Stimulated activated CD8-positive, alpha-beta memory T cell treated with anti-CD3 and anti-CD28 coated beads, Interleukin-2, amount 100 ng/mL, for 48 hours (primary cell): ENCODE data around the gene MRPL28.
"Not testable (repeated sequence)": the region's sequence is repeated elsewhere in the genome, so short reads cannot be mapped to it uniquely, and the experiment has no call there.

ENCODE experiments used
- DNase-seq, 2 donors: peaks; one replicate each; pipeline ENCODE4 v3.0.0-alpha.2; 2020; ENCODE audit warnings: low read depth in 2 of 2

MRPL28 gene

DNA sequence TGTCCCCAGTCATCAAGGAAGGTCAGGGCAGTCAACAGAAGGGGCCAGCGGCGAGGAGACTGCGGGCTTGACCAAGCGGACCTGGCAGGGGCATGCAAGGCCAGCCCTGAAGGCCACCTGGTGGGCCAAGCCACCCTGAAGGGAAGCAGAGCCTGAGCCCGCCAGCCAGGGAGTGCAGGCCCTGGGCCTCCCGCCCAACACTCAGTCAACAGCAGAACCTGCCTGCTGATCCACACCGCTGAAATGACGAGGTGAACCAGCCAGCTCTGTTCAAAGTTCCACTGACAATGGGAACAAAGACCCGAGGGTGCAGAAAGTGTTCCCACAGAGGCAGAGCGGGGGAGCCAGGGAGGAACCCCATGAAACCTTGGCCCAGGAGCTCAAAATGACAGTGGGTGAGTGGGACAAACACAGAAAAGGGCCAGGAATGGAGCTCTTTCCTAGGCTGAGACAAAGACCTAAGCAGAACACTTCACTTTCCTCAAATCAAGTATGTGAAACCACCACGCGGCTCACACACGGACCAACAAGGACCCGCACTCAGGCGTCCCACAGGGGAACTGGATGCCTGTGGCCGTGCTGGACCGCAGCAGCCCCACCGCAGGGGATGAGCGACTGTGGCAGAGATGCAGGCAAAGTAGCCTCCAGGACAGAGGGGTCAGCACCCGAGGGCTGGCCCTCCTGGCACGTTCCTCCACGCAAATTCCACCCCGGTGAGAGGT, 29.8 kb downstream of the MRPL28 start:
- no peak for DNase-seq

DNA sequence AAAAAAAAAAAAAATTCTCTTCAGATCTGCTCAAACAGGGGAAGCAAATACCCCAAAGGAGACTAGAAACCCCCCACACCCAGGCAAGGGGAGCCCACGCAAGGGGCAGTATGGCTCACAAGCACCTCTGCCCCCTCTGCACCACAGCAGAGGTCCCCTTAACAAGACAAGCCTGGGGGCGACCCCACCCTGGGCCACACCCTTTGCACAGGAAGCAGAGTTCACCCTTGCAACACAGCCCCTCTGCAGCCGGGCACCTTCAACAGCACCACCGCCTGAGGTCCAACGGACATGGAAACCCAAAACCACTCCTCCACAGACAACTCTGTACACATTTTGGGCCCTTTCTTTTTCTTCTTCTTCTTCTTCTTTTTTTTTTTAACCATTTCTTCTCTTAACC, 30.7 kb downstream of the MRPL28 start:
- no peak for DNase-seq

DNA sequence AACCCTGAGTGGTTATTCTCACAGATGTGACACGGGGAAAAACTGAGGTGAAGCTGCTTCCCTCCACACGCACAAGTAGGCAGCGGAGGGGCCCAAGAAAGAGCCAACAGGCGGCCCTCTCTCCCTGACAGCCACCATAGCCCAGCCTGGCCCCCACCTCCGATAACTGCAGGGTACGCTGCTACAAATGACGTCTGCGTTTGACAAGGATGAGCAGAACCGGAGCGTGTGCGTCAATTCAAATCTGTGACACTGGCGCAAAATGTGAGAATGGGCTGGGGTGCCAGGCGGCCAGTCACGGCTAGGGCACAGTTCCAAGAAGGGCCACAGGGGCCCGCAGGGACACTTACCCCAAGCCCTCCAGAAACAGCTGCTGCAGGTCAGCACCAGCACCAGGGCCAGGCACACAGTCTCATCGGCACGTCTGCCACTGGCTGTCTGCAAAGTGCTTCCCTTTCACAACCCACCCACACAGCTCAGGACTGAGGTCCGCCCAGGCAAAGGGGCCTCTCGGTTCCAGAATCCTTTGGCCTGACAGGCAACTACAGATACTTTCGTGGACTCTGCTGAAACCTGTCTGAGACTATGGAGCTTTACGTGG, 32.3 kb downstream of the MRPL28 start:
- no peak for DNase-seq

DNA sequence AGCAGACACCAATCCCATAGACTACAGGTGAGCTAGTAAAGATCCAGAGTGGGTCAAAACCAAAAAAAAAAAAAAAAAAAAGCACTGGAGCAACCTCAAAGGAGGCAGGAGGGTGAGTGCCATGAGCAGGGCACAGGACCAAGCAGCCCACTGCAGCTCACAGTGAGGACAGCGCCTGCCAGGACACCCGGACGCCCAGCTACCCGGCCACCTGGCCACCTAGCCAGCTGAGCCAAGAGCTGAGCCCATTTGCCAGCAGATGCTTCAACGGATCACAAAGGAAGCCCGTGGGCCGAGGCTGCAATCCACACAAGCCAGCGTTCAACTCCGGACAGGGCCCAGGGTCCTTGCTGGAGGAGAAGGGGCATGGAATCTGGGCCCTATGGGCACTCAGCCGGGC, 32.9 kb downstream of the MRPL28 start:
- DNase-seq: no peak

DNA sequence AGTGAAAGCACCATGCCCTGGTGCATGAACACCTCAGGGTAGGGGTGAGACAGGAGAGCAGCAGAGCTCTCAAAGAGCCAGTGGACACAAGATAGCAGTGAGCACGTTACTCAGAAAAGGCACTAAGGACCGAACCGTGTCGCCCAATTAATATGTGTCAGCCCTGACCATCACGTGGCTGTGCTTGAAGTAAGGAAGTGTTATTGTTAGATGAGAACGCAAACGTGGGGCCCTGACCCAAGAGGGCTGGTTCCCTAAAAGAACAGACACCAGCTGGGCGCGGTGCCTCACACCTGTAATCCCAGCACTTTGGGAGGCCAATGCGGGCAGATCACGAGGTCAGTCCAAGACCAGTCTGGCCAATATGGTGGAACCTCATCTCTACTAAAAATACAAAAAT, 34.1 kb downstream of the MRPL28 start:
- no peak for DNase-seq

DNA sequence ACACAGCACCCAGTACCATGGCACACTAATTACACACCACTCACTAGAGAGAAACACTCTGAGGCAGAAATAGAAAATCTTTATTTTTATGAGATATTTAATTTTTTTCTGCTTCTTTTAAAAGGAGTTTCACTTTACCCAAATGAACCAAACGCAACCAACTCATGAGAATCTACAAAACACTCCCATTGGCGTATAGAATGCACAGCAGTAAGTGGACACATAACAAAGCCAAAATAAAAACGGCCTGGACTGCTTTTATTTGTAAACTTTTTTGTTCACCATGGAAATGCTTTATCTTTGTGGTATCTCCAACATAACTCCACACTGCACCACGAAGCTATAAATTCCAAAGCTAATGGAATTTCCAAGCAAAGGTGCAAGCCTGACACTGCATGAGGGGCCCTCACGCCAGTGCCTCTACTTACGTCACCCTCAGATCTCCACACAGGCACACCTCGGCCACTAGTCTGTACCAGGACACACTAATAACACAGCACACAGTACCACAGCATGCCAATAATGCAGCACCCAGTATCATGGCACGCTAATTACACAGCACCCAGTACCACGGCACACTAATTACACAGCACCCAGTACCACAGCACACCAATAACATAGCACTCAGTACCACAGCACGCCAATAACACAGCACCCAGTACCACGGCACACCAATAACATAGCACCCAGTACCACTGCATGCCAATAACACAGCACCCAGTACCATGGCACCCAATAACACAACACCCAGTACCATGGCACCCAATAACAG, 35.3 kb downstream of the MRPL28 start:
- DNase-seq: not testable (repeated sequence)

DNA sequence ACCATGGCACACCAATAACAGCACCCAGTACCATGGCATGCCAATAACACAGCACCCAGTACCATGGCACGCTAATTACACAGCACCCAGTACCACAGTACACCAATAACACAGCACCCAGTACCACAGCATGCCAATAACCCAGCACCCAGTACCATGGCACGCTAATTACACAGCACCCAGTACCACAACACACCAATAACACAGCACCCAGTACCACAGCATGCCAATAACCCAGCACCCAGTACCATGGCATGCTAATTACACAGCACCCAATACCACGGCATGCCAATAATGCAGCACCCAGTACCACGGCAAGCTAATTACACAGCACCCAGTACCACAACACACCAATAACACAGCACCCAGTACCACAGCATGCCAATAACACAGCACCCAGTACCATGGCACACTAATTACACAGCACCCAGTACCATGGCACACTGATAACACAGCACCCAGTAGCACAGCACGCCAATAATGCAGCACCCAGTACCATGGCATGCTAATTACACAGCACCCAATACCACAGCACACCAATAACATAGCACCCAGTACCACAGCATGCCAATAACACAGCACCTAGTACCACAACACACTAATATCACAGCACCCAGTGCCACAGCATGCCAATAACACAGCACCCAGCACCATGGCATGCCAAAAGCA, 36.0 kb downstream of the MRPL28 start:
- DNase-seq: not testable (repeated sequence)

DNA sequence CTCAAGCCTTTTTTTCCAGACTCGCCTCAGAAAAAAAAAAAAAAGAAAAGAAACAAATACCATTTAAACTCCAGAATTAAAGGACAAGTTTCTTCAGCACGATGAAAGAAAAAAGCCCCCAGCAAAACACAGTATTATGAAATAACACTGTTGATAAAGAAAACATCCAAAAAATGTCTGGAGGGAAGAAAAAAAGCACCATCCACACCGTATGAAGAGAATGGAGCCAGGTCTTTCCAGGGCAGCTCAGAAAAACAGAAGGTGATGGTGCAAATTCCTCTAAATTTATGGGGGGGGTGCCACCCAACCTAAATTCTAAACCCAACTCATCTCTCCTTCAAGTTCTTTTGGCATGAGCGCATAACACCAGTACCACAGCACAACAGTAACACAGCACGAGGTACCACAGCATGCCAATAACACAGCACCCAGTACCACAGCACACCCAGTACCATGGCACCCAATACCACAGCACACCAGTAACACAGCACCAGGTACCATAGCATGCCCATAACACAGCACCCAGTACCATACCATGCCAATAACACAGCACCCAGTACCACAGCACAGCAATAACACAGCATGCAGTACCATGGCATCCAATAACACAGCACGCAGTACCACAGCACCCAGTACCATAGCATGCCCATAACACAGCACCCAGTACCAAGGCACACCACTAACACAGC, 36.8 kb downstream of the MRPL28 start:
- no peak for DNase-seq

DNA sequence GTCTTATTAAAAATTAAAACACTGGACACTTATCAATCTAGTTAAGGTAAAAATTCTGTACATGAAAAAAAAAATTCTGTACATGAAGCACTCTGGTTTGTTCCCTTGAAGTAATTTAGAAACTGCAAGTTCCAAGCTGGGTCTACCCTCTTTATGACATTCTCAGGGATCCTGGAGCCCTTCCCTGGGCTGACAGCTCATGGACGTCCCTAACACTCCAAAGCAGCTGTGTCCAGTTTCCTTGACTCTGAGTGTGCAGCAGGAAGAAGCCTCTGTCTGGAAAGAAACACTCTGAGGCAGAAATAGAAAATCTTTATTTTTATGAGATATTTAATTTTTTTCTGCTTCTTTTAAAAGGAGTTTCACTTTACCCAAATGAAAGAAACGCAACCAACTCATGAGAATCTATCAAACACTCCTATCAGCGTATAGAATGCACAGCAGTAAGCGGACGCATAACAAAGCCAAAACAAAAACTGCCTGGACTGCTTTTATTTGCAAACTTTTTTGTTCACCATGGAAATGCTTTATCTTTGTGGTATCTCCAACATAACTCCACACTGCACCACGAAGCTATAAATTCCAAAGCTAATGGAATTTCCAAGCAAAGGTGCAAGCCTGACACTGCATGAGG, 39.0 kb downstream of the MRPL28 start:
- DNase-seq: not testable (repeated sequence)

DNA sequence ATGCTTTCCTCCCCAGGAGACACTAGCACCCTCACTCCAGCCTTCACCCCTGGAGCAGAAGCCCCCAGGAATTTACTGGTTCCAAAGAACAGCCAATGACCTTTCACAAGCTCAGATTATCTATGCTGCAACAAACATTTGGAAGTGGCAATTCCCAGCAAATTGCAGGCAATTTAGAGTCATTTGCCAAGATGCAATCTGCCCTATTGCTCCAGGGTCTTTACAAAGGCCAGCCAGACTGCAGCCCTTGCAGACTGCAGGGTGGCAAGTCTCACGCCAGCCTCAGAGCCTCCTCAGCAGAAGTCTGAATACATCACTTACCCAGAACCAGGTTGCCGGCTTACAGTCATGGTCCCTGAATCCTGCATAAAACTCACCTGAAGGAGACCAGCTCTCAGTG, 39.6 kb downstream of the MRPL28 start:
- DNase-seq: no peak

DNA sequence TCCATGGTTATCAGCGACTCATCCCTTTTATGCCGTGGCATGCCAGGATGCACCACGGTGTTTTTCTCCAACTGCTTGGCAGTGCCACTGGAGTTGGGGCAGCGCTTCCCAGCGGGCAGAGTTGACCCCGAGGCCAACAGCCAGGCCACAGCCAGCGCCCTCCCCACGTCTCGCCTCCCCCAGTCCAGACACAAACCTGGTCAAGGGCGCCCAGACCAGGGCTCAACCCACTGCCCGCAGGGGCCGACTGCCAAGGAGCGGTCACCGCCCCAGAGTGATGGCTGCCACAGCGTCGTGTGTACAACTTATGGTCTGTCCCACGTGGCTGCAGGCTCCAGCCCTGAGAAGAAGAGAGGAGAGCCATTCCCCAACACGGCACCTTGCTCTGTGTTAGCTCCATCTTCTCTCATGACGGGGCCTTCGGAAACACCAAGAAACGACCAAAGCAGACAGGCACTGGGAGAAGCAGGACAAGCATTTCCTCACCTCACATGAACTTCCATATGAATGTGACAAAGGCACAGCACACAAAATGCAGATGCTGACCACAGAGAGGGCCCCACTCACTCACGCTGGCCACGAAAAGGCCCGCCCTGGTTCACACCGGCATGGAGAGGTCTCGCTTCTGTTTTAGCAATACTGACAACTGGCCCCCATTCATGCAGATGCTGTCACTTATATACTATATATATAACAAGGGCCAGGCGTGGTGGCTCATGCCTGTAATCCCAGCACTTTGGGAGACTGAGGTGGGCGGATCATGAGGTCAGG, 44.8 kb downstream of the MRPL28 start:
- DNase-seq: no peak

DNA sequence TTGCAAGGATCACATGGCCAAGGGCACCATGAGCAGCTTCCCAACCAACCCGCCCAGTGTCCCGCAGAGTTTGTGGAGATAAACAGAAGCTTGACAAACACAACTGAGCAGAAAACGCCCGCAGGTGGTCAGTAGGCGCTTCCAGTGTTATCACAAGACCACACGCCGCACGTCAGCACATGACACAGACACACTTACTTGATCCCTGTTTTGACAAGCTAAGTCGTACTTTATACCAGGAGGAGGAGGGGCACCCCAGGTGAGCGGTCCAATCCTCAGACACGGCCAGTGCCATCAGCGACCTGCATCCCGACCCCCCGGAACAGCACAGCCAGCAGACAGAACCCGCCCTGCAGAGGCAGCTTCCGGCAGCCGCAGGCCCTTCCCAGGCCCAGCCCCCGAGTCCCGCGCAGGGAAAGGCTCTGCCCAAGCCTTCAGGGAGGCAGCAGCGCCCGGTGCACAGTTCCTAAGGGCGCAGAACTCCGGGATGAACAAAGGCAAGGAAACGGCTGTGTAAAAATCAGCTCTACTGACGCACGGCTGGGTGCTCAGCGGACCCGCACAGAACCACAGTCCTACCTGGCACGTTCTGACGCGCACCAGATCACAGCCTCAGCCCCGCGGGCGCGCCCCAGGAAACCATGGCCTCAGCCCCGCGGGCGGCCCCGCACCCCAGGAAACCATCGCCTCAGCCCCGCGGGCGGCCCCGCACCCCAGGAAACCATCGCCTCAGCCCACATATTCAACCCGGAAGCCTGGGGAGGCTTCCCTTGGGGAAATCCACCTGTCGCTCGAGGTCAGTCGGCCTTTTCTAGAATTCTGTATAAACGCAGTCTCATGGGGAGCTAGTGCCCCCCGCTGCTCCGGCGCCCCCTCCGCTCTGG, 45.6 kb downstream of the MRPL28 start:
- peak in 1 of 2 donors; percentile 35 for DNase-seq

DNA sequence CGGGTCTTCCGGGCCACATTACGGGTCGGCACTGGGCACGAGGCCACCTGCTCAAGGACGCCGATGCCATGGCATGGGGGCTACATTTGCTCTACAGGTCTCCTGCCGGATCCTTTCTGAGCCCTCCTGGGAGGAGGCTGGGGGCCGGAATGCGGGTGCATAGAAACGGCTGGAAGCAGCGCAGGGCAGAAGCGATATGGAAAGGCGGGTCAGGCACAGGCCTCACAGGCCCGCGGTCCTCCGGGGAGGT, 46.2 kb downstream of the MRPL28 start:
- DNase-seq: no peak

DNA sequence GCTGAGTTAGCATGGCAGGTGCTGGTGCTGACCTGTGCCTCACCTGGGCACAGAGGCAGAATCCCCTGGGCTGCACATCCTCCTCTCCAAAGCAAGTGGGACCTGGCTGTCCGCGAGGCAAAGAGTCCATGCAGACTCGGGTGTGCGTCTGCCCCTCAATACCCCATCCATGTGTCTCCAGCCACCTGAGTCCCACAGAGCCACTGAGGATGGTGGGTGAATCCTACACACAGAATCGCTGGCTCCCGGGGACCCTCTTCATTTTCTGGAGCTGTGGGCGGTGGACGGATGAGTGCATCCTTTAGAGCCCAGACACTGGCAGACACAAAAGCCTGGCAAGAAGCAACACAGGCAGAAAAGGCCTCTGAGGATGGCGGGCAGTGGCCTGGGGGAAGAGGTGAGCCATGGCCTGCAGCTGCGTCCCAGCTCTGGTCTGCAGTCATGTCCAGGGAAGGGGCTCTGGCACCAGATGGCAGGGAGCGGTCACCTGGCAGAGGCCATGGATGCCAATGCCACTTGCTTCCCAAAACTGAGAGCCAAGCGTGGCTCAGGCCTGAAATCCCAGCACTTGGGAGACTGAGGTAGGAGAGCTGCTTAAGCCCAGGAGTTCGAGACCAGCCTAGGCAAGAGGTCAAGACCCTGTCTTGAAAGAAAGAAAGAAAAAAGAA, 47.7 kb downstream of the MRPL28 start:
- no peak for DNase-seq

DNA sequence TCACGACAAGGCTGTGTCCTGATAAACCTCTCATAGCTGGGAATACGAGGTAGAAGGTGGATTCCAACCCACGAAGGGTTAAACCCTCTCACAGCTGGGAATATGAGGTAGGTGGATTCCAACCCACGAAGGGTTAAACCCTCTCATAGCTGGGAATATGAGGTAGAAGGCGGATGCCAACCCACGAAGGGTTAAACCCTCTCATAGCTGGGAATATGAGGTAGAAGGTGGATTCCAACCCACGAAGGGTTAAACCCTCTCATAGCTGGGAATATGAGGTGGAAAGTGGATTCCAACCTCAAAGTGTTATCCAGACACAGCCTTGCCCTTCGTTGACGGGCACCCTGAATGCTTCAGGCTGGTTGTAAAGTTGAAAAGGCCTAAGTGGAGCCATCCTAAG, 48.8 kb downstream of the MRPL28 start:
- no peak for DNase-seq

DNA sequence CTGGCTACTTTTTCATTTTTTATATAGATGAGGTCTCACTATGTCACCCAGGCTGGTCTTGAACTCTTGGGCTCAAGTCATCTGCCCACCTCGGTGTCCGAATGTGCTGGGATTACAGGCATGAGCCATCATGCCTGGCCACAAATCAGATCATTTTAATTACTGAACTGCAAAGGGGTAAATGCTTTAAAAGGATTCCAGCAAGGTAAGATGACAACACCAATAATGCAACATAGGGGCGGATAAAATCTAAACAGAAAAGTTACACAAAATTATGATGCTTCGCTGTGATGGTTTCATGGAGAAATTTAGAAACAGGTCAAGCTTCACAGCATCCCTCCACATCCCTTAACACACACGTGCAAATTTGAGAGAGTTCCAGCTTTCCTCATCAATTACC, 50.1 kb downstream of the MRPL28 start:
- no peak for DNase-seq

DNA sequence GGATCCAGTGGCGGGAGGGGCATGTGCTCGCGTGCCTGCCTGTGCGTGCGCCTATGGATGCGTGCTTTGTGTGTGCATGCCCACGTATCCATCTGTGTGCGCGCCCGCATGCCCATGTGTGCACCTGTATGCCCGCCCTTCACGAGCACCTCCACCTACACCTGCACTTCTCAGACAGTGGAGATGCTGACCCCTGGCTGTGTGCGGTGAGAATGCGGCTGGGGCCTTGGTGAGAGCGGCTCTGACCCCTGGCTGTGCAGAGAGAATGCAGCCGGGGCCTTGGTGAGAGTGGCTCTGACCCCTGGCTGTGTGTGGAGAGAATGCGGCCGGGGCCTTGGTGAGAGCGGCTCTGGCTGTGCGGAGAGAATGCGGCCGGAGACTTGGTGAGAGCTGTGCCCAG, 51.7 kb downstream of the MRPL28 start:
- no peak for DNase-seq

DNA sequence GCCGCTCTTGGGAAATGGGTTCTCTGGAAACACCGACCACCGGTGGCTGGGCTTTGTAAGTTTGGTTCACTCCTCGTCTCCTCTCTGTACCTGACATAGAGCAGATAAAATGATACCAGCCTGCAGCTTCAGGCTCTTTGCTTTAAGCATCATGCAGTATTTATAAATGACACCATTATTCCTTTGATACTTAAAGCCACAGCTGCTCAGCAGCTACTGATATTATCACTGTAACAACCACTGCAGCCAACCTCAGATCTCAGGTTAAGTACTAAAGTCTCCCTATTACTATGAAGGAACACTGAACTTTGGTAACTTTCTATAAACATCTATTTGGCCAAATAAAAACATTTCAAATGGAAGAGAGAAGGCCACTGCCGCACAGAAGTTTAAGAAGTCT, 52.8 kb downstream of the MRPL28 start:
- no peak for DNase-seq
